Common myeloid progenitor, CD34-positive (primary cell): Measurements from ENCODE around the gene GRIFIN.
"Not testable (repeated sequence)": the region's sequence is repeated elsewhere in the genome, so short reads cannot be mapped to it uniquely, and the experiment has no call there.

Source experiments
- CTCF ChIA-PET: fragments of 350-600 bp; sonication (Branson Sonifier 250); formaldehyde crosslinking; loops from one replicate; lab custom pipeline; 2021; ENCODE audit warnings: antibody characterized with exemption; lab: Charles Lee
- POLR2A ChIA-PET: fragments of 350-600 bp; sonication (Branson Sonifier 250); formaldehyde crosslinking; loops from one replicate; lab custom pipeline; 2021; ENCODE audit warnings: antibody characterized with exemption; lab: Charles Lee
- DNase-seq, 3 donors: peaks; one replicate each; pipeline versions ENCODE4 v3.0.0 to v3.0.0-alpha.2; 2013
- H3K27ac ChIP-seq, 2 experiments: 1 replicate in 1 of 2; 2 replicates in 1 of 2; pipeline ENCODE4 v1.7.0; 2013; ENCODE audit warnings: inconsistent platforms in 2 of 2, low read length in 2 of 2, mild to moderate bottlenecking in 2 of 2, low read depth in 1 of 2, moderate library complexity in 1 of 2; ENCODE audit not compliant: severe bottlenecking in 2 of 2, insufficient read depth in 1 of 2, poor library complexity in 1 of 2
- H3K27me3 ChIP-seq, 5 experiments: replicated peaks in 2 of 5; 1 replicate in 3 of 5; 2 replicates in 2 of 5; pipeline versions ENCODE4 v1.6.1 to v1.7.0; 2013; ENCODE audit warnings: low read length in 4 of 5, mild to moderate bottlenecking in 2 of 5, moderate library complexity in 2 of 5, inconsistent platforms in 1 of 5; ENCODE audit not compliant: insufficient read depth in 5 of 5, control insufficient read depth in 4 of 5
- H3K36me3 ChIP-seq, 4 experiments: 1 replicate in 2 of 4; 2 replicates in 2 of 4; pipeline versions ENCODE4 v1.6.1 to v1.7.0; 2013; ENCODE audit warnings: low read length in 3 of 4, control low read depth in 1 of 4, mild to moderate bottlenecking in 1 of 4; ENCODE audit not compliant: control insufficient read depth in 4 of 4, insufficient read depth in 4 of 4
- H3K4me1 ChIP-seq, 4 experiments: 1 replicate in 3 of 4; 2 replicates in 1 of 4; pipeline versions ENCODE4 v1.6.1 to v1.7.1; 2013; ENCODE audit warnings: low read length in 3 of 4, mild to moderate bottlenecking in 3 of 4, control low read depth in 1 of 4, inconsistent platforms in 1 of 4, moderate library complexity in 1 of 4; ENCODE audit not compliant: control insufficient read depth in 4 of 4, insufficient read depth in 4 of 4; ENCODE audit errors: control extremely low read depth in 1 of 4
- H3K4me3 ChIP-seq, 7 experiments: 1 replicate in 4 of 7; 2 replicates in 3 of 7; pipeline versions ENCODE4 v1.5.1 to v1.7.0; 2013; ENCODE audit warnings: mild to moderate bottlenecking in 7 of 7, low read length in 6 of 7, moderate library complexity in 6 of 7, inconsistent platforms in 2 of 7, low read depth in 2 of 7, control low read depth in 1 of 7; ENCODE audit not compliant: insufficient read depth in 4 of 7, control insufficient read depth in 1 of 7; ENCODE audit errors: extremely low read depth in 1 of 7
- H3K9me3 ChIP-seq, 5 experiments: 1 replicate in 4 of 5; 2 replicates in 1 of 5; pipeline versions ENCODE4 v1.6.1 to v1.7.1; 2013; ENCODE audit warnings: low read length in 4 of 5, mild to moderate bottlenecking in 2 of 5, inconsistent platforms in 1 of 5, low read depth in 1 of 5, moderate library complexity in 1 of 5; ENCODE audit not compliant: control insufficient read depth in 4 of 5, insufficient read depth in 2 of 5; ENCODE audit errors: control extremely low read depth in 1 of 5
- WGBS: methylation state at CpG from one replicate; pipeline ENCODE4 v1.1.5; 2013; ENCODE audit not compliant: insufficient coverage; 5-methylcytosine and 5-hydroxymethylcytosine counted together

The GRIFIN gene

GRCh38 chr7:2469460-2470203 lies 6.6 kb downstream of the GRIFIN start:
- CTCF ChIA-PET = interaction anchor here (0.5 to 11.6 kb wide), 30 partner anchors 8 to 260 kb away, joined by 3 to 219 read pairs (median 4); no protein-coding TSS in a partner anchor
- H3K4me3 ChIP-seq, H3K36me3 ChIP-seq, DNase-seq, H3K9me3 ChIP-seq, H3K27ac ChIP-seq, POLR2A ChIA-PET, H3K27me3 ChIP-seq: not testable (repeated sequence)
- WGBS = 87% methylated on average over 9 of the region's 9 CpGs
- H3K4me1 ChIP-seq = peaks cover 0 to 17% (median 10%) of the 10 kb centered on the region in 4 experiments

- Histone ChIP-seq H3K4me3 (no peak overlapping the region), H3K4me1 (peaks cover 0 to 13% (median 10%) of the 10 kb centered on the region in 4 experiments), H3K27ac (no peak overlapping the region), H3K36me3 (no peaks in the 10 kb centered on the region), H3K9me3 (no peaks in the 10 kb centered on the region), H3K27me3 (no peaks in the 10 kb centered on the region)
- CTCF ChIA-PET = interaction anchor here (0.6 to 11.6 kb wide), 27 partner anchors 9 to 238 kb away, joined by 3 to 219 read pairs (median 4); no protein-coding TSS in a partner anchor
- DNase-seq = no peak
- POLR2A ChIA-PET = interaction anchor here (0.7 kb wide), 1 partner anchor 16 kb away, joined by 4 read pairs; no protein-coding TSS in a partner anchor
- WGBS = 90% methylated on average over 6 of the region's 7 CpGs
Observed at GRCh38 chr7:2468227-2468626, 8.0 kb downstream of the GRIFIN start.

GRCh38 chr7:2466675-2467074 lies 9.5 kb downstream of the GRIFIN start:
- Histone ChIP-seq H3K27me3 (no peaks in the 10 kb centered on the region), H3K9me3 (no peaks in the 10 kb centered on the region), H3K36me3 (no peaks in the 10 kb centered on the region), H3K4me3 (no peak overlapping the region), H3K4me1 (peaks cover 0 to 12% (median 9%) of the 10 kb centered on the region in 4 experiments), H3K27ac (no peak overlapping the region)
- POLR2A ChIA-PET = no interaction called here
- no CpG with 5 or more reads among the region's 10 CpGs for WGBS
- DNase-seq = no peak
- CTCF ChIA-PET = interaction anchor here (0.6 to 11.6 kb wide), 8 partner anchors 8 to 215 kb away, joined by 3 to 219 read pairs (median 8); no protein-coding TSS in a partner anchor

- no peaks in the 10 kb centered on the region for H3K27me3 ChIP-seq
- no peak overlapping the region for H3K4me3 ChIP-seq
- peaks cover 0 to 4% (median 2%) of the 10 kb centered on the region in 4 experiments for H3K4me1 ChIP-seq
- no peaks in the 10 kb centered on the region for H3K9me3 ChIP-seq
- no peak overlapping the region for H3K27ac ChIP-seq
- no peak for DNase-seq
- 88% methylated on average over 12 of the region's 12 CpGs for WGBS
- ChIA-PET CTCF (interaction anchor here (0.8 to 11.6 kb wide), 2 partner anchors 15 to 216 kb away, joined by 4 to 219 read pairs; no protein-coding TSS in a partner anchor), POLR2A (no interaction called here)
- H3K36me3 ChIP-seq = no peaks in the 10 kb centered on the region
Observed at GRCh38 chr7:2465928-2466327, 10.3 kb downstream of the GRIFIN start.

DNA sequence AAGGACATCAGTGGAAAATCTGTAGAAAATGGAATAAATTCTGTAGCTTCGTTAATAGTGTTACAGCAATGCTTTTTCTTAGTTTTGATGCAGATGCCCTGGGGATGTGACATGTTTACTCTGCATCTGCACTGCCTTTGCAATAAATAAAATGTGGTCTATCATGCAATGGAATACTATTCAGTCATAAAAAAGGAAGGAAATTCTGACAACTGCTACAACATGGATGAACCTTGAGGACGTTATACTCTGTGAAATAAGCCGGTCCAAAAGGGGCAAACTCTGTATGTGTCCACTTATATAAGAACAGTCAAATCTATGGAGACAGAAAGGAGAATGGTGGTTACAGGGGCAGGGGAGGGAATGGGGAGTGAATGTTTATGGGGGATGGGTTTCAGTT lies 13.5 kb downstream of the GRIFIN start:
- POLR2A ChIA-PET = no interaction called here
- no peak overlapping the region for H3K4me3 ChIP-seq
- no peaks in the 10 kb centered on the region for H3K36me3 ChIP-seq
- WGBS = 87% methylated on average over 3 of the region's 3 CpGs
- no peak for DNase-seq
- H3K27me3 ChIP-seq = no peaks in the 10 kb centered on the region
- CTCF ChIA-PET = interaction anchor here (1.6 to 11.6 kb wide), 2 partner anchors 8 to 11 kb away, joined by 5 to 219 read pairs; no protein-coding TSS in a partner anchor
- no peaks in the 10 kb centered on the region for H3K9me3 ChIP-seq
- peaks cover 0 to 3% (median 0%) of the 10 kb centered on the region in 4 experiments for H3K4me1 ChIP-seq
- no peak overlapping the region for H3K27ac ChIP-seq

DNA sequence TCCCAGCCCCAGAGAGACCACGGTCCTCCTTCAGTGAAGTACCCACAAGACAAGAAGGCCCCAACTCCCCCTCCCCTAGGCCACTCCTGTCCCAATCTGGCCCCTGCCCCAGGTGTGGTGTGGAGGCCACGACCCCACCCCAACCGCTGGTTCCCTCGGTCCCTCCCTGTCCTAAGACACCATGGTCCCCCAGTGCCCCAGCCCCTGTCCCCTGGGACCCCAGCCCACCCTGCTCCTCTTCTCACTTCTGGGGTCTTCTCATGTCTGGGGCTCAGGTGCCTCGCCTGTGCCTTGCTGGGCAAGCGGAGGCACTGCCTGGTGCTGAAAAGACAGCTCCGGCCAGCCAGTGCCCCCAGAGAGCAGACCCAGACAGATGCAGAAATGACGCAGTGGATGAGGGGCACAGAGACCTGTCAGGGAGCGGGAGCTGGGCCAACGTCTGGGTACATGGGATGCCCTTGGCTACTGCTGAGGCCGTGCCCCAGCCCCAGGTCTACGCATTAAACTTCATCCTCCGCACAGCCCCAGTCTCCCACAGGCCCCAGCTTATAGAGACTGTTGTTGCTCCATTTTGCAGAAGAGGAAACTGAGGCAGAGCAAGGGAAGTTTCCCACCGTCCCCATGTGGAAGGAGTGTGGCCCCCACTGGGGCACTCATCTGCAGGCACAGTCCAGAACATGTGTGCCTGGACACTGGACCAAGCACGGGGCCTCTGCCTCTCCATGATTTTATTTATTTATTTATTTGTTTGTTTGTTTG lies 14.8 kb downstream of the GRIFIN start:
- POLR2A ChIA-PET = no interaction called here
- DNase-seq = no peak
- 100% methylated on average over 9 of the region's 15 CpGs for WGBS
- Histone ChIP-seq H3K9me3 (no peaks in the 10 kb centered on the region), H3K27ac (no peak overlapping the region), H3K27me3 (no peaks in the 10 kb centered on the region), H3K4me3 (no peak overlapping the region), H3K4me1 (peaks cover 0 to 3% (median 0%) of the 10 kb centered on the region in 4 experiments), H3K36me3 (no peaks in the 10 kb centered on the region)
- CTCF ChIA-PET = interaction anchor here (0.5 to 2.0 kb wide), 3 partner anchors 9 to 96 kb away, joined by 3 to 9 read pairs (median 5); no protein-coding TSS in a partner anchor
